ENCODE results near the gene PRPS2. TPM values are rescaled to one million over a fixed set of nuclear protein-coding genes. Genes with fewer than 3 reads are reported as not detected.

Gene PRPS2
- total and polyA plus RNA-seq, 2 of the 13 experiments (the other 11 are each of a cell fraction or from before 2014, with no cell fraction given), result 10.6 to 24.4 TPM

GRCh38 chrX:12794654-12795053 is 3.4 kb downstream of the PRPS2 start:
- FAIRE-seq (no peak), ATAC-seq (no peak), DNase-seq (ENCODE audit: low spot score) (no peak)
- no peak overlapping the region for H2AFZ ChIP-seq (ENCODE audit: low read length)
- in situ Hi-C loops (cut with HindIII; ENCODE audit: extremely low pct_ligation_motif_present, low pct_unique_long_range_greater_than_20kb), result no loop called here
- 96% methylated on average over 4 of the region's 6 CpGs for WGBS (ENCODE audit: low lambda C conversion rate)
- H3K9me3 ChIP-seq (ENCODE audit: low read length), result no peaks in the 10 kb centered on the region
- no peak overlapping the region for H3K4me2 ChIP-seq (ENCODE audit: low read depth, low read length)
- H3K27ac ChIP-seq (ENCODE audit: extremely low read length, insufficient read depth, low read length), result no peak overlapping the region
- CTCF ChIA-PET (ENCODE audit: low intra/inter-chr PET ratio, low total read pairs), result no interaction called here
- H3K4me3 ChIP-seq (replicated peaks in 1 of 3; ENCODE audit: insufficient read depth in 1 of 3, low read depth in 2 of 3, low read length in 3 of 3), result no peak overlapping the region
- peaks cover 27% of the 10 kb centered on the region for H3K4me1 ChIP-seq (ENCODE audit: insufficient read depth, low read length)
- intact Hi-C loops (cut with micrococcal nuclease; ENCODE audit: unreplicated experiment), result no loop called here
- H3K9ac ChIP-seq (ENCODE audit: insufficient read depth, low read depth, low read length), result no peak overlapping the region
- H3K27me3 ChIP-seq (ENCODE audit: control insufficient read depth in 1 of 2, insufficient read depth in 2 of 2, low read length in 2 of 2), result no peaks in the 10 kb centered on the region; a peak in 1 of 5 replicates
- no peaks in the 10 kb centered on the region for H4K20me1 ChIP-seq (ENCODE audit: insufficient read depth, low read length)
- TF ChIP-seq ATF7 (IDR thresholded peaks at IDR 0.05), result no peak
- TF ChIP-seq ATF7 (CRISPR knock-in tag; IDR thresholded peaks at IDR 0.05), result no peak
- TF ChIP-seq AKNA (CRISPR knock-in tag; IDR thresholded peaks at IDR 0.05; ENCODE audit: borderline replicate concordance), result no peak
- TF ChIP-seq ZNF724P (CRISPR knock-in tag; IDR thresholded peaks at IDR 0.05; ENCODE audit: borderline replicate concordance), result no peak
- TF ChIP-seq TEAD3 (CRISPR knock-in tag; optimal IDR thresholded peaks at IDR 0.05; ENCODE audit: borderline replicate concordance), result no peak
- TF ChIP-seq FOXK2 (IDR thresholded peaks at IDR 0.05), result no peak
- no peak for TF ChIP-seq XBP1 (CRISPR knock-in tag; IDR thresholded peaks at IDR 0.05)
- no peak for TF ChIP-seq ZNF225 (CRISPR knock-in tag; IDR thresholded peaks at IDR 0.05)
- TF ChIP-seq CBX5 (CRISPR knock-in tag; IDR thresholded peaks at IDR 0.05; ENCODE audit: borderline replicate concordance), result no peak
- H3K79me2 ChIP-seq (ENCODE audit: insufficient read depth, low read length), result peaks cover 13% of the 10 kb centered on the region
- BruUV-seq (replicated peaks), result no TSS peak
- no peaks in the 10 kb centered on the region for H3K36me3 ChIP-seq (replicated peaks in 1 of 2; ENCODE audit: control insufficient read depth in 1 of 2, insufficient read depth in 2 of 2, low read length in 2 of 2)
- POLR2A ChIA-PET, result no interaction called here

Data from HepG2 (cell line).